IPS DF 4.7 (cell line): Measurements from ENCODE around the gene PIGS.
"Not testable (repeated sequence)": the region's sequence is repeated elsewhere in the genome, so short reads cannot be mapped to it uniquely, and the experiment has no call there.

Experiments used
- DNase-seq: peaks from one replicate; pipeline ENCODE4 v3.0.0-alpha.2; 2013; ENCODE audit warnings: low spot score; ENCODE audit errors: extremely low read depth

PIGS gene

DNA sequence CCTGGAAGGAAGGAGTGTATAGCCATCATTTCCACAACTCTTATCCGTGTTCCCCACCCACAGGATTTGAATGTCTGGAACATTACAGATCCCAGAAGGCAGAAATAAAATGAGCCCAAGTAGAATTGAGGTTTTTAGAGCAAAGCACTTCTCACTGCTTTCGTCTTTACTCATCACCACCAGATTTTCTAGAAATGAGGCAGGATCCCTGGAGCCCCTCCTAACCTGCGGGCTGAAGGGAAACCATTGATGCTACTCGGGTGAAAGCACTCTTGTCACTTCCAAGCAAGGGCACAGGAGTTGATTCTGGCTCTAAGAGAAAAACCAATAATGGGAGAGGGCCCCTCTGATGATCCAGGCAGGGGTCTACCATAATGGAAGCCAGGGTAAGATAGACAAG lies 8.2 kb upstream of the PIGS start:
- no peak for DNase-seq

DNA sequence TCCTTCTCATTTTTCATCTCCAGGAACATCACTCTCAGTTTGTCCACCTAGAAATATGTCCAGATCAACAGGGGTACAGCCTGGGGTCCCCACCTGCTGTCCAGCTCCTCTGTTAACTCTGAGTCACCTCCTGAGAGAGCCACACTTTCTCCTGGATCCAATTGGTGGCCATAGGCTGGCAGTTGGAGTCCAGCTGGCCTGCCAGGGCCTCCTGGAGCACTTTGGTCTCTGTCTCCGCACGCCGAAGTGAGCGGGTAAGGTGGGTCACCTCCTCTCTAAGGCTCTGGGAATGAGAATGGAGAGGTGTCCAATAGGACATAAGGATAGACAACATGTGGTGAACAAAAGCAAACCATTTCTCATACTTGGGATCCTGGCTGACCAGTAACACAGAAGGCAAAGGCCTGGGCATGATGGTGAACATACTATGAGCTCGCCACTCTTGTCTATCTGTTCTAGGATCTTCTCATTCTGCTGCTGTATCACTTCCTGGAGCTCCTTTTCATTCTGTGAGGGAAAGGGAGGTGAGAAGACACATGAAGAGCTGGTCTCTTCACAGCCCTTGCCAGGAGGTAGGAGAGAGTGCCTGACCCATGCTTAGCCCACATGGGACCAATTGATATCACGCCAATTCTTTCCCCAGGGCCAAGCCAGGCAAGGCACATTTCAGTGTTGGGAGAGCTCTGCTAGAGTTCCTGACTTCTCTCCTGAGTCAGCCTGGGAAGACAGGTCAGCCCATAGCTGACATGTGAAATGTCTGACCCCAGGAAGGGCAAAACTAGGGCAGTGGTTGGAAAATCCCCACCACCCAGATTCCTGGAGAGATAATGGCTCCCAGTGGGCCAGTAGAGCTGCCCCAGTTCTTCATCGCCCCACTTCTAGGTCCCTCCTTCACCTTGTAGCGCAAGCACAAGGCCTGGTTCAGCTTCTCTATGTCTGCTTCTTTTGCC lies 7.2 kb upstream of the PIGS start:
- no peak for DNase-seq

DNA sequence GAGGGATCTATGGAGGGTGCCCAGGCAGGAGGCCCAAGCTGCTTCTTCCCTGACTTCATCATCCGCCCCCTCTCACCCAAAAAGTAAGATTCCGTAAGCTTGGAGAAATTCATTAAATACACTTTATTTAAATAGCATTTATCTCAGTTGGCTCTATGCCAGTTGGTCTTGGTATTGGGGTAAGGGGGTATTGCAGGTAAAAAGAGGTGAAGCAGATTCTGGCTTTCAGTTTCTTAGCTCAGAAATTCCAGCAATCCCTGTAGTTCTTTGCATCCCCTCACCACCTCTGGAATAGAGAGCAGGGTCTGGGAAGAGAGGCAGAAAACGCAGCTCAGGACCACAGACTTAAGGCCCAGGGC lies 6.1 kb upstream of the PIGS start:
- DNase-seq: no peak

DNA sequence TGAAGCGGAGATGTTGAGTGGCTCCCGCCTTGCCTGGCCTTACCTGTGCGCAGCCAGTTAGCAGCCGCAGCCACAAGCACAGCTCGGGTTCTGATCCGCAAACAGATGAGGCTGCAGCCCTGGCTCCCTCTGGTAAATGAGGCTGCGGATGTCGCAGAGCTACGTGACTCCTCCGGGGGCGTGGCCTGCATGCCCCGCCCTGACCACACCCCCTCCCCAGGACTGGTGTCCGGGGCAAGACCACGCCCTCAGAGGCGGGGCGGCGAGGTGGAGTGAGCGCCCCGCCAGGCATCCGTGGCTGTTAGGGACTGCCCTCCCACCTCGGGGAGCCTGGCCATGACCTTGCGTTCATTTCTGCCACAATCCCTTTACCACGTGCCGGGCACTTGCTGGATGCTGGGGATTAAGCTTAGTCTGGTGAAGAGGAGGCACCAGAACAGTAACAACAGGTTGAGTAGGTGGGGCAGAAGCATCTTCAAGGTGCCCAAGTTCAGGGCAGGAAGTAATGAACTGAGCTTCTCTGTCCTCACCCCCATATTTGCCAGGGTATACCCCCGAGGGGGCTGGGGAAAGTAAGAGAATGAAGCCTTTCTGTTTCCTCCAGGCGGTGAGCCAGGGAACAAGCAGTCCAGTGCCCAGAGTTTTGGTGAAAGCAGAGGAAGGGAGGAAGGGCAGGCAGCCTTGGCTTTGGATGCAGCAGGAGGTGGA lies 5.6 kb upstream of the PIGS start, which contains the start of gene ALDOC:
TSS of gene ALDOC (minus strand) at position 138 of the 708 bp plus-strand sequence. CDS start 1,363 bp downstream, outside the sequence.
- peak; percentile 86 for DNase-seq

DNA sequence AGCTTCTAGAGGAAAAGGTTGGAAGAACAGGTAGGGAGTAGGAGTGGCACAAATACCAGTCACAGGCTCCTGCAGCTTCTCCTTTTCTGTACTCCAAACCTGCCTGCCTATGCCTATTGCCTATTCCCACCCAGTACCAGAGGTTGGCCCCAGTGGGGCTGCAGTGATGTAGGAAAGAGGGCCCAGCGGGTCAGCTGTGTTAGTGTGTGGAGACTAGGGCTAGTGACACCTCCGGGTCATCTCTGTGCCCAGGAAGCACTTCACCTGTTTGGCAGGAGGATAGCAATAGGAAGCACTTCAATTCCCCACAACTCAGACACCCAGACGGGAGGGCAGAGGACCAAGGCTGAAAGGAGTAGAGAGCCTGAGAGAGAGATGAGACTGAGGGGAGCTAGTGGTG lies 4.7 kb upstream of the PIGS start:
- not testable (repeated sequence) for DNase-seq

DNA sequence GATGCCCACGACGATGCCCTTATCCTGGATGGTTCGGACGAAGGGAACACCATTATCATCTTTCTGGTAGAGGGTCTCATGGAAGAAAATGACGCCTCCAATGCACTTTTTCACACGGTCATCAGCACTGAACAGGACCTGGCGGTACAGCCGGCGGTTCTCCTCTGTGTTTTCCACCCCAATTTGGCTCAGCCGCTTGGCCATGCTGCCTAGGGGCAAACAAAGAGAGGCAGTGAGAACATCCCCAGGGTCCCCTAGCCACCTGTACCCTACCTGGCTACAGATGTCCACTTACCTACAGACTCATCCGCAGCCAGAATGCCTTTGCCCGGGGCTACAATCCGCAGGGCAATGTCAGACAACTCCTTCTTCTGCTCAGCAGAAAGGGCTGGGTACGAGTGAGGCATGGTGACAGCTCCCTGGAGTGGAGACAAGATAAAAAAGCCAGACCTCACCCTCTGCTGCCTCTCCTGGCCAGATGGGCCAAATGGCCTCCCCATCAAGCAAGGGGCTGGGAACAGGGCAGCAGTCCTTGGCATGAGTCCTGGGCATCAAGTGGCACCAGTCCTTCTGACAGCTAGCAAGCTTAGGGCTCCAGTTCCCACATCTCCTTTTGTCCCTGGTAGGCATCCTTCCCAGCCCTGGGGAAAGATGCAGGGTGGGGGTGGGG lies 3.9 kb upstream of the PIGS start:
- DNase-seq: no peak

- DNase-seq: no peak
Measured at GRCh38 chr17:28574526-28574925, 3.2 kb upstream of the PIGS start.

DNA sequence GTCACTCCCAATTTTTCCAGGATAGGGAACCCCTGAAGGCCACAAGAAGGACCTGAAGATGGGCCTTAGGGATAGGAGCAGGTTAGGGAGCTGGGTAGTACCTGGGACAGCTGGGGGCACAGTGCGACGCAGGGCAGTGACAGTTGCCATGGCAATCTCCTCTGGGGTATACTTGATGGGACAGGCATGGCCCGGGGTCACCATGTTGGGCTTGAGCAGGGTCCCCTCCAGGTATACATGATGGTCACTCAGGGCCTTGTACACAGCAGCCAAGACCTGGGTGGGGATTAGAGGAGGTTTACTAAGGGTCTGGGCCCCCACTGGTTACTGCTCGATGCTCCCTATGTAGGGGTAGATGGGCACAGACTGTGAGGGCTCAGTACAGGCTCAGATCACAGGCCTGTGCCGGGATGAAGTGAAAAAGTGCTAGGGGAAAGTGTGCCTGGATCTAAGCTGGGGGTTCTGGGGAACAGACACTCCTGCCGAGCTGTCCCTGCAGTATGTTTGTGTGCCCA lies 2.7 kb upstream of the PIGS start:
- no peak for DNase-seq

GRCh38 chr17:28573521-28573920 lies 2.2 kb upstream of the PIGS start:
- DNase-seq: no peak

- no peak for DNase-seq
Measured at GRCh38 chr17:28573040-28573380, 1.7 kb upstream of the PIGS start.

DNA sequence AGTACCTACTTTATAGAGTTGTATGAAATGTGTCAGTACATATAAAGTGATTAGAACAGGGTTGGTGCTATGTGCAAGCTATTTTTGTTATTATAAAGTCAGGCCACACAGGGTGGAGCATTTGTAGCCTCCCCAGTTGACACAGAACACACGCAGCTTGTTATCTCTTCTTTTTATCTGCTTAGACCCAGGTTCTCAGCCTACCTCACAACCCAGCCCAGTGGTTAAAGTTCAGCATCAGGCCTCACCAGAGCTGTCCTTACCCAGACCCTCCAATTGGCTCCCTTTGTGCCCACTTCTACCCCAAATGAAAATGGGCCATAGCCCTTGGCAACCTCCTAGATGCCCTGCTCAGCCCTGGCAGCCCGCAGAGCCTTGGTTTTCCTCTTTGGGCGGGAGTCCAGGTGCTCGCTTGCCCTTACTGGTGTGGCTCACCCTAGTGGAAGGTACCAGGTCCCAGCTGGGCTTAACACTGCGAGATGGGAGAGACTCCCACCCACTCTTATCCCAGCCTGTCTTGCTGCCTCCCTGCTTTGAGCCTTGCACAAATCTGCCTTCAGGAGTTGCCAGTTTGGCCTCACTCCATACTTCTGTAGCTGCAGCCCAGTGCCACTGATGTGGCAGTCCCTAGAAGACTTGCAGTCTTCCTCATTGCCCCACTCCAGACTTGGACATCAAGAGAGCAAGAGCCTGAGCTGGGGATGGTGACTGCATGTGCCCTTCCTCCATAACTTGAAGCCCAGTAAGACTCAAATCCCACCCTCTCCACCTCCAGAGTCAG lies 1.1 kb upstream of the PIGS start:
- DNase-seq: no peak

DNA sequence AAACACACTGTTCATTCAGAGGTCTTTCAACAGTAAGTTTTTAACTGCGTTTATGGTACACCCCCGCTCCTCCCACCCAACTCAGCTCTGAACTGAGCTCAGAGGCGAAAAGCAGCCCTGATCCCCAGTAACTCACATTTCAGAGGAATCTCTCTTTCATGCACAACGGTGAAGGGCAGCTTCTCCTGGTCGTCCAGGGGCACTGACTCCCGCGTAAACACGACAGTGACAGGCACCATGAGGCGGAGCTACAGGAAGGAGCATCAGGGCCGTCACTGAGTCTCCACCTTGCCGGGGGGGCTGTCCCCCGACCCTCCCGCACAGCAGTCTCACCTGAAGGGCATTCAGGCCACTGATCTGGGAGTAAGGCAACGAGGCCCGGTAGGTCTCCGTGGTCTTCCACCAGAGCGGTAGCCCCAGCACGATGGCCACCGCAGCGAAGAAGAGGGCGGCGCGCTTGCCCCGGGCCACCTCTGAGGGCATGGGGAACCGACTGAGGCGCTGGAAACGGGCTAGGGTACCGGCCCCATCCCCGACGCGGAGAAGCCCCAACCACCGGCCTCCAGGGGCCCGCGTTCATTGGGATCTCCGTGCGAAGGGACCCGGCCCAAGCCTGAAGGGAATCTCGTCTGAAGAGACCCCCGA lies 486 bp downstream of the PIGS start:
- no peak for DNase-seq

DNA sequence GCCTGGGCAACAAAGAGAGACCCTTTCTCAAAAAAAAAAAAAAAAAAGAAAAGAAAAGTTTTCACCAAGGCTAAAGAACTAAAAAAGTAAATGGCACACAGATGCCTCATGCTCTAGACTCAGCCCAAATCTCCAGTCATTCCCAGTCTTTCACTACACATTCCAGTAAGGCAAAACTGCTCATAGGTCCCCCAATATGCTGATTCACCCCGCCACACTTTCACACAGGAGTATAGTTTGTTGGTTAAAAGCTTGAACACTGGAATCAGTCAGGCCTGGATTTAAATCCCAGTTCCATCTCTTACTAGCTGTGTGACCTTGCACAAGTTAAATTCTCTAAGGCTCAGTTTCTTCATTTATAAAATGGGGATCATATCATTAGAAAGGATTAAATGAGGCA lies 1.9 kb downstream of the PIGS start:
- no peak for DNase-seq

DNA sequence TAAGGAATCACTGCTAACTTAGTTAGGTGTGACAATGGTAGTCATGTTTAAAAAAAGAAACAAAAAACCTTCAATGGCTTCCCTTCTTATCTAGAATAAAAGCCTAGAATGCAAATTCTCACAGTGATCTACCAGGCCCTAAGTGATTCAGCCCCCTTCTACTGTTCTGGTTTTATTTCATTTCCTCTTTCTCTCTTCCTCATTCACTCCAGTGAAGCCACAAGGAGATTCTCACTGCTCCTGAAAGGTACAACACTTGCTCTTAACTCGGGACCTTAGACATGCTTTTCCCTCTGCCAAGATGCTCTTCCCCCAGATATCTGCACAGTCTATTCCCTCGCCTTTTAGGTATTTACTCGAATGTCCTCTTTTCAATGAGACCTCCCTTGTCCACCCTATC lies 3.7 kb downstream of the PIGS start:
- DNase-seq: no peak

- DNase-seq: no peak
Measured at GRCh38 chr17:28563475-28563874, 7.8 kb downstream of the PIGS start.

- DNase-seq: no peak
Measured at GRCh38 chr17:28555022-28555421, 16.3 kb downstream of the PIGS start.

- no peak for DNase-seq
Measured at GRCh38 chr17:28554565-28554964, 16.8 kb downstream of the PIGS start.

GRCh38 chr17:28553000-28553505 lies 18.3 kb downstream of the PIGS start:
- DNase-seq: no peak

DNA sequence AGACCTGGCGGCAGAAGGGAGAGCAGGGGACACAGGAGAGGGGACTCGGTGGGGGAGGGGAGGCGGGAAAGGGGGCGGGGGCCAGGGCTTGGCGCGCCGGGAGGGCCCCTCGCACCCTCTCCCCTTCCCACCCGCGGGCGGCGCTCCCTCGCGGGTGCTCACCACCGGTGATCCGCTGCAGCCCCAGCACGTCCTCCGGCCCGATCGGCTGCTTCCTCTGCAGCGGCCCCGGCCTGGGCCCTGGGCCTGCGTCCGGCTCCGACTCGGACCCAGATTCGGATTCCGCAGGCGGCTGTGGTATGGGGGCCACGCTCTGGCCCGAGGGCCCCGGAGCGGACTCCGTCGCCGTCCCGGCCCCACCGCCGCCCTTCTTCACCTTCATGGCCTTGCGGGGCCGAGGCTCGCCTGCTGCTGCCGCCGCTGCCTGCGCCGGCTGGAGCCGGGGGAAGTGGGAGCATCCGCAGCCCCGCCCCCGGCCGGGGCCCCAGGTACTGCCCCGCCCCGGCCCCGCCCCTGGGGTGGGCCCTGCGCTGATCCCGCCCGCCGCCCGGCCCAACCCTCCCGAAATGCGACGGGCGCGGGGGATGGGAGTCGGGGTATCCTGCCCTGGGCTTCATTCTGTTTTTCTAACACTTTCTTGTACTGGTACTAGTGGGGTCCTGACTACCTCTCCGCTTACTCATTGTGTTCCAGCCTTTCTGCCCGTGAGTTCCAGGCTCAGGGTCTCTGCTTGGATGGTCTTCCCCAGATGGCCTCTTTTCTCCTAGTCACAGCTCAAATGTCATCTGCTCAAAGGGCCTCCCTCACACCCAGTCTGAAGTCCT lies 18.9 kb downstream of the PIGS start, which contains the start of gene UNC119:
TSS of gene UNC119 (minus strand) at position 449 of the 824 bp plus-strand sequence. CDS start at position 382, 67 bp downstream.
- DNase-seq: no peak
